ENCODE measurements around the gene OARD1.

OARD1 gene

DNA sequence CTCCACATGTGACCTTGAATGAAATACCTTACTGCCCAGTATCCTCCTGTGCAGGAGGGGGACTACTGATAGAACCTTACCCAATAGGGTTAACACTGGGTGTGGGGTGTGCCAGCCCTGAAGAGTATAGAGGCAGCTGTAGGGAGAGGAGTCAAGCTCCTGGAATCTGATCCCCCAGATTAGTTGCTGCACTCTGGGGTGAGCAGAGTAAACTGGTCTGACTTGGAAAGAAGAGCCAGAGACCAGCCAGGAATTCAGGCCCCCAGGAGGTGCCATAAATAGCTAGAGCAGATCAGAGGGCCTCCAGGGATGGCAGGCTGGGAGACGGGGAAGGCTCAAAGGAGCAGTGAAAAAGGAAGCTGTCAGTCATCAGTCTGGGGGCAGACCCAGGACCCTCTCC lies 22.6 kb downstream of the OARD1 start:
- TF ChIP-seq, protein P1, sequence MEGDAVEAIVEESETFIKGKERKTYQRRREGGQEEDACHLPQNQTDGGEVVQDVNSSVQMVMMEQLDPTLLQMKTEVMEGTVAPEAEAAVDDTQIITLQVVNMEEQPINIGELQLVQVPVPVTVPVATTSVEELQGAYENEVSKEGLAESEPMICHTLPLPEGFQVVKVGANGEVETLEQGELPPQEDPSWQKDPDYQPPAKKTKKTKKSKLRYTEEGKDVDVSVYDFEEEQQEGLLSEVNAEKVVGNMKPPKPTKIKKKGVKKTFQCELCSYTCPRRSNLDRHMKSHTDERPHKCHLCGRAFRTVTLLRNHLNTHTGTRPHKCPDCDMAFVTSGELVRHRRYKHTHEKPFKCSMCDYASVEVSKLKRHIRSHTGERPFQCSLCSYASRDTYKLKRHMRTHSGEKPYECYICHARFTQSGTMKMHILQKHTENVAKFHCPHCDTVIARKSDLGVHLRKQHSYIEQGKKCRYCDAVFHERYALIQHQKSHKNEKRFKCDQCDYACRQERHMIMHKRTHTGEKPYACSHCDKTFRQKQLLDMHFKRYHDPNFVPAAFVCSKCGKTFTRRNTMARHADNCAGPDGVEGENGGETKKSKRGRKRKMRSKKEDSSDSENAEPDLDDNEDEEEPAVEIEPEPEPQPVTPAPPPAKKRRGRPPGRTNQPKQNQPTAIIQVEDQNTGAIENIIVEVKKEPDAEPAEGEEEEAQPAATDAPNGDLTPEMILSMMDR (IDR thresholded peaks at IDR 0.05; ENCODE audit: extremely low read depth, missing control alignments): no peak
- no peak for DNase-seq (ENCODE audit: low spot score)

DNA sequence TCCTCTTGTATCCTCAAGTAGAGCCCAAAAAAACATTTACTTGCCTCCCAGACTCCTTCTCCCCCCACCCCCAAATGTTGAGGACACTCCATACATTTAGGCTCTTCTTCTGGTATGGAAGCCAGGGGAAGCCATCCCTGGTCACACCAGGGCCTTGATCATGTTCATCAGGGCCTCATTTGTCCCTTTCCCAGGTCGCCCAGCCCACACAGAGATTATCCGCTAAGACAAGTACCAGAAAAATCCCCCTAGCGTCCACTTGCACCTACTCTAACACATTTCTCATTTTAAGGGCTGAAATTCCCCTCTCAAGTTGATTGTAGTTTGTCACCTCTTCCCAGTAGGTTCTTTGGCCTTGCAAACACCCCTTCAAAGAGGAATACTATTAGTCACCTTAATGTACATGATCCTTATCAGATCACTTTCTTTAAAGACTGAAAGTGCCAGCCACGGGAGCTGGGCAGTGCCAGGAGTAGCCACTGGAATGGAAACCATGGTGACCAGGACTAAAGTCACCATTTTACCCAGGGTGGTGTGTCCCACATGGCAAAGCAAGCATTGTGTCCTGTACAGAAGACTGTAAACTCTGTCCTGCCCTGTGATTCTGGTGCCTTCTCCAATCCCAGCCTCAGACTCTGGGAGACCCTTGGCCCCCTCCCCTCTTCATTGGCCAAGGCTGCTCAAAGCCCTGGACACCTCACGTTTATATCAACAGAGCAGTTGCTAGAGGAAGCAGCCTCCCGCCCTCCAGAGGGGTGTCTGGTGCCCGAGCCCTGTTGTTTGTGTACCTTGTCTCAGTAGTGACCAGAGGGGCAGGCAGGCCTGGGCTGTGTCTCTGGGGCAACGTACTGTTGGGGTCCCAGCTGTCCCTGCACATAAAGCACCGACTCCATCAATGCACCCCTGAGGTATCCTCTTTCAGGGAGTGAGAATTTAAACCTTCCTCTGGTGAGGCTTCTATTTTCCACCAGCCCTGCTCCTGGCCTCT lies 24.1 kb downstream of the OARD1 start:
- DNase-seq (ENCODE audit: low spot score): peak; percentile 0
- TF ChIP-seq, protein P1 (IDR thresholded peaks at IDR 0.05; ENCODE audit: extremely low read depth, missing control alignments): no peak

DNA sequence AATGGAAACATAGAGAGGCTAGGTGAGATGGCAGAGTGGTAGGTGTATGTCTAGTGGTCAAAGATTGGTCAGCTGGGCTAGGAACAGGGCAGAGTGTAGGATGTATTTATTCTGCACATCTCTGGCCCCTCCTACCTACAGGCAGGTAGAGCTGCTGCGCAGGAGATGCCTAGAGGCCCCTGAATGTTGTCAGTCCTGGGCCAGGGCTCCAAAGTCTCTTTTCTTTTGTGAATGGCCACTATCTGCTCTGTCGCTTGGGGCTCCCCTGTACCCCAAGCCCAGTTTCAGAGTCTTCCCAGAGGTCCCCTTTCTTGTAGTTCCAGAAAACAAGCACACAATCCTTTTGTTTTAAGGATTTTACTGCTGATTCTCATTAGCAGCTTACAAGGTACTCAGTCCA lies 24.9 kb downstream of the OARD1 start:
- no peak for DNase-seq (ENCODE audit: low spot score)
- TF ChIP-seq, protein P1 (IDR thresholded peaks at IDR 0.05; ENCODE audit: extremely low read depth, missing control alignments): no peak

DNA sequence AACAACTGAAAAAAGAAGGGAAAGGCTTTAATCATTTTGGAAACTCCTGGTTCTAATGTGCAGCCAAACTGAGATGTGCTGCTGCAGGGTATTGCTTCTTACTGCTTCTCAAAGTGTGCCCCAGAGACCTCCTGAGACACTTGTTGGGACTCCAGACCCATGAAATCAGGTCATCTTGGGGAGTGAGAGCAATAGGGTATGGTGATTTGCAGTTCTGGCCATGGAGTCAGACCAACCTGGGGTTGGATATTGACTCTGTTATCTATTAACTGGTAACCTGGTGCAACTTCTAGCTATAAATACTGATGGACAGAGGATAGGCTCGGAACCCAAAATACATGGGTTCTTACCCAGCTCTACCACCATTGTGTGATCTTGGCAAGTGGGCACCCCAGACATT lies 26.1 kb downstream of the OARD1 start:
- TF ChIP-seq, protein P1 (IDR thresholded peaks at IDR 0.05; ENCODE audit: extremely low read depth, missing control alignments): no peak
- no peak for DNase-seq (ENCODE audit: low spot score)

DNA sequence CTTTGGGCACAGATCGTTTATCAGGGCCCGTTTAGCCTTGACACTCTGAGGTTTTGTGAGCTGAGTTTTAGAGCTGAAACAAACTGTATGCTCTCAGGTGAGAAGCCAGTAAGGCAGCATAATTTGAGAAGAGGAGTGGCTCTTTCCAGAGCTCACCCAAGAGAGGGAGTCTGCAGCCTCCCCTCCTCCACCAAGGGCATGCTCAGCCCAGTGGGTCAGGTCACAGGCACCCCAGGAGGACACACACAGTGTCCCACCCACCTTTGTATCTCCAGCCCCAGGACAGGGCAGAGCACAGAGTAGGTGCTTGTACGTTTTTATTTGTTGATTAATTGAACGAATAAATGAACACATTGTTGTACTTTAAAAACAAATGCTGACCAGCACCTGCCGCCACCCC lies 26.5 kb downstream of the OARD1 start:
- TF ChIP-seq, protein P1 (IDR thresholded peaks at IDR 0.05; ENCODE audit: extremely low read depth, missing control alignments): no peak

DNA sequence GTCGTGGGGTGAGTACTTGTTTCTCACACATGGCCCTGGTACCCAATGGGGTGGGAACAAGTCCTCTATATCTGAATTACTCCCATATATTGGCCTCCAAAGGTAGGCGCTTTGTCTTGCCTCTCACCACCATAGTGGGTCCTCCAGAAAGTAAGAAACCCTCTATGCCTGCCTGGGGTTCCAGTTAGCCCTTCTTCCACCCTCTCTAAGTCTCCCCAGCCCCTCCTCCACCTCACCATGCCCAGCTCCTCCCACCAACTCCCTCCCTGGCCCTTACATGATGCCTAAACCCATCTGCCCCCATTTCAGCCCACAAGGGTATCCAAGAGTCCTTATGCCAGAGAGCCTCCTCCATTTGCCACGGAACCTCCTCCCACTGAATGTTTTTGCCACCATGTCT lies 29.0 kb downstream of the OARD1 start:
- TF ChIP-seq, protein P1 (IDR thresholded peaks at IDR 0.05; ENCODE audit: extremely low read depth, missing control alignments): no peak
- no peak for DNase-seq (ENCODE audit: low spot score)

More for the DNA sequence above, 26.5 kb downstream of the OARD1 start:
- DNase-seq (ENCODE audit: low spot score): no peak

DNA sequence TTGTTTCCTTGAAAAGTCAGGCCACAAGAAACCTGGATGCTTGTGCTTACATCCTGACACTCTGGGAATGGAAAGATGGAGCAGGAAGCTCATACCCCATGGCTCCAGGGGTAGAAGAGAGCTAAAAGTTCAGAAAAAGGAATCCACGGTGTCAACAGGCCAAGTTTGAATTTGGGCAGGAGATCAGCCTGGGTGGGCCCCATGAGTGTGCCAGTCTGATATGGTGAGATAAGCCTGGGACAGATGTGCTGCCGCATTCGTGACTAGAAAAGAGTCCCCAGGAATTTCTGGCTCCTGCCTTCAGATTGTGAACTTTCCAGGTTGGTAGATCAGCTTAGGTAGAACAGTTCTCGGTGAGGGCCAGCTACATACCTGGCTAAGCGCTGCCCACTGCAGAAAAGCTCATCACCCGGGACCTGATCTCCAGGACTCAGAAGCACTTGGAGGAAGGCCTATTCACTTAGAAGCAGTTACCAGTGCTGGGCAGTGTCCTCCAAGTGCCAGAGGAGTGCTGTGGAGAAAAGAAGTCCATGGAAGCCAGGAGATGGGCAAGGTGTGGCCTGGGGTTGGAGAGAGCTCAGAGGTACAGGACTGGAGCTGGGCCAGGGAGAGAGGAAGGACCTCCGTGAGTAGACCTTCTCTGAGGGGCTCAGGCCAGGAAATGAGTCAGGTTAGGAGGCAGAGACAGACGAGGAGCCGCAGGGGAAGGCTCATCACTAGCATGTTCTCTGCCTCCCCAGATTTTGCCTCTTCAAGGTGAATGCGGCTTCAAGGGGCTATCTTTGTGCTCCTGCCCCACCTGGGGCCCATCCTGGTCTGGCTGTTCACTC lies 29.7 kb downstream of the OARD1 start, which contains the start of gene TSPO2:
Gene TSPO2 (plus strand): TSS at position 242 of the 830 bp plus-strand sequence. CDS start 519 bp downstream, at position 761.
- DNase-seq (ENCODE audit: low spot score): no peak
- TF ChIP-seq, protein P1 (IDR thresholded peaks at IDR 0.05; ENCODE audit: extremely low read depth, missing control alignments): no peak
